ENCODE data around the gene AFAP1.
A peak's percentile ranks its signal among the peaks of the same experiment; 100 is the strongest.

AFAP1 gene

DNA sequence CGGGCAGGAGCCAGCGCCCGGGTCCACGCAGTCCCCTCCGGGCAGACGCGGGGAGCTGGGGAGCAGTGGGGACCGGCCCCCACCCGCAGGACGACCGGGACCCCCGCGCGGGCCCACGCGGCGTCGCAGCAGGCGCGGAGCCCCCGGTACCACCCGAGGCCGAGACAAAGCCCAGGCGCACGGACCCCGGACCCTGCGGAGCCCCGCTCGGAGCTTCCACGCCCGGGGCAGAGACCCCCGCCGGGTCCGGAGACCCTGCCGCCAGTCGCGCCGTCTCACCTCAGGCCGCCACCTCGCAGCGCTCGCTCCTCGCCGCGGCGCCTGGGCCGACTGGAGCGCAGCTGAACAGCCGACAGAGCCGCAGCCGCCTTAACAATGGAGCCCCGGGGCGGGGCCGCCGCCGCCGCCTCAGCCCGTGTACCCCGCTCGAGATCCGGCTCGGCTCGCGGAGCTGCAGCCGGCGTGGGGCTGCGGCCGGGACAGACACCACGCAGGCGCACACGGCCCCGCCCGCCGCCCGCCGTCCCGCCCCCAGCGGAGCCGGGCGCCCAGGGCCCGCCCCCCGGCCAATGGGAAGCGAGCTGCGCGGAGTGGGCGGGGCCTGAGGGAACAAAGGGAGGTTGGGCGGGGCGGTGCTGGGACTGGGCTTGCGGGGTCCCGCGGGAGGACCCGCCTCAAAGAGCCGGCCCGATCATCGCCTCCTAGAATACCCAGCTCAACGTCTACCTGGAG, at the start of gene AFAP1:
AFAP1 (minus strand) TSS at position 485 of the 732 bp plus-strand sequence. CDS start 67,783 bp downstream, outside the sequence.
- DNase-seq, result peak; percentile 92

- no peak for DNase-seq
Observed at GRCh38 chr4:7988437-7988836, 48.8 kb upstream of the AFAP1 start.

DNA sequence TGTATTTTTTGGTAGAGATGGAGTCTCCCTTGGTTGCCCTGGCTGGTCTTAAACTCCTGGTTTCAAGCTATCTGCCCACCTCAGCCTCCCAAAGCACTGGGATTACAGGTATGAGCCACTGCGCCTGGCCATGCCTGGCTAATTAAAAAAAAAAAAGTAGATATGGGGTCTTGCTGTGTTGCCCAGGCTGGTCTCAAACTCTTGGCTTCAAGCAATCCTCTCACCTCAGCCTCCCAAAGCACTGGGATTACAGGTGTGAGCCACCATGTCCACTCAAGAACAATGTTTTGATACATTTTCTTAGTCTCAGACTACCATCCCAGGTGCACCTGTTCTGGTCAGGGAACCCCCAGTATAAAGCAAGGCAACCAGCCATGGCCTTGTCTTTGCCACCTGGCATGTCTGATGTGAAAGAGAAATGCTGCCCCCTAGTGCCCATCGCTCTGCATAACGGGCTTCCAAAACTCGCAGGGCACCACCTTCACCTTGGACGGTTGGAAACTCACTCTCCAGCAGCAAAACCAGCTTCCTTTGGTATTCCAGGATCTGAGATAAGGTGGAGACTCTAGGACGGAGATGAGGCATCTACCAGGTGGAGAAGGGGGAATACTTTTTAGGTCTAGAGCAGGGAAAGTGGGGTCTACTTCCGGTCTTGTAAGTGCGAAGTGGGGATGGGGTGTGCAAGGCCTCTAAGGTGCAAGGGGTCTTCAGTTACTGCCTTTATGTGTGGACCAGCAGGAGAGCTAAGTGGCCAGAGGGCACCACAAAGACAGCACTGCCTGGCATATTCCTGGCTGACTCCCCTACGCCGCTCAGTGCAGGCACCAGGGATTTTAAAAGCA, 47.7 kb upstream of the AFAP1 start:
- DNase-seq, result peak; percentile 89

- no peak for DNase-seq
Observed at GRCh38 chr4:7985891-7986441, 46.3 kb upstream of the AFAP1 start.

GRCh38 chr4:7985072-7985471, 45.4 kb upstream of the AFAP1 start:
- no peak for DNase-seq

GRCh38 chr4:7984286-7984925, 44.7 kb upstream of the AFAP1 start:
- DNase-seq, result no peak

DNA sequence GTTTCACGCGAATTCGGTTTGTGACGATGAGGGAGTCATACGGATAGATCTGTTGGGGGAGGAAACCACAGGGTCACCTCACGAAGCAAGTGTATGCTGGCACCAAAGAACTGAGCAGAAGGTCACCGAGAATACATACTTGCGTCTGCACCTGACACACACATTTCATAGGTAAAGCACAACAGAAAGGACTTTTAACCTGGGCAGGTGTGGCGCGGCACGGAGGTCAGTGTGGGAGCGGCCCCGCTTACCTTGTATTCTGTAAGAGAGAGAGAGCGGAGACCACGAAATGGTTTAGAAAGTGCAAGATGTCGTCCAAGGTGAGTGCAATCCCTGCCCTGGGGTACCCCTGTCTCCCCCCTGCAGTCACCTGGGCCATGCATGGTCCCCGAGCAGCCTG, 43.6 kb upstream of the AFAP1 start:
- no peak for DNase-seq

- DNase-seq, result no peak
Observed at GRCh38 chr4:7981738-7982394, 42.2 kb upstream of the AFAP1 start.

GRCh38 chr4:7980036-7980435, 40.4 kb upstream of the AFAP1 start:
- DNase-seq, result no peak

GRCh38 chr4:7979652-7979968, 39.9 kb upstream of the AFAP1 start:
- DNase-seq, result no peak

DNA sequence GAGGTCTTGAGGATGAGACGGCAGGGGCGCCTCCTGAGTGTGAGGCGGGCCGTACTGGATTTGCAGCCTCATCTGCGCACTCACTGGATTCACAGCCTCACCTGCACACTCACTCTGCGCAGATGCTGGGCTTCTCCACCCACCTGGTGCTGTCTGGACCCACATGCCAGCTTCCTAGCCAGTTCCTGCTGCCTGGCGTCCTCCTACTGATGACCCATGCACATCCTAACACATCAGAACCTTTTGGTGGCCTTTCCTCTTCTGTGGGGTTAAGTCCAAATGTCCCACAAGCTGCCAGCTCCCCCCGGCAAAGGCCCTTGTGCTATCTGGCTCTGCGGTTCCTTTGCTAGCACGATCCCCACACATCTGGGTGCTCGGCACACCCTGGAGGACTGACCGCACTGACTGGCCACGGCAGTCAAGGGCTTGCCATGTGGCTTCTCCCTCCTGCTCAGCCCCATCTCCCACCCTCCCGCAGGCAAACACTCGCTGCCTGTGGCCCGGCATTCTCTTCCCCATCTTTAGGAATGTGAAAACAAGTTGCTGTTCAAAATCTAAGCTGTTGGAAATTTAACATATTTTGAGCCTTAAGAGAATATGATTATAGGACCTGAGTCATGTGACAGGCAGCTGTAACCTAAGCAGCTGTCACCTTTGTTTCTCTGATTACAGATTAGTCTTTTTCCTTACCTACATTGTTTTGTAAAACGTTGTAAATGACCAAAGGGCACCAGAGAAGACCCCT, 39.4 kb upstream of the AFAP1 start:
- no peak for DNase-seq

DNA sequence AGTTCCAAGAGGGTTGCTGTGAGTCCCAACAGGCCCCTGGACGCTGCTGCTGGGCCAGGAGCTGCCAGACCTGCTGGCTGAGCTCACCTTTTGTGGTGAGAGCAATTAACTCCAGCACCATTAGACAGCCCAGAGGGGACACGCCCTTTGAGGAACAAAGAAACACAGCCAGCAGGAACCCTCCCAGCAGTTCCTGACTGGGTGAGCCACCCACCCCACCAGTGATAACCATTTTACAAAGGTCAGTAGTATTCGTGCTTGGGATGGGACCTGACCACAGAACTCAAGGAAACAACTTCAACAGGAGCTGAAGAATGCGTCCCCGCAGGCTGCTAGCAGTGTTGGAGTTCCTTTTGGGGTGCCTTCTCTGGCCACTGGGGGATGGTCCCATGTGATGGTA, 38.8 kb upstream of the AFAP1 start:
- no peak for DNase-seq

DNA sequence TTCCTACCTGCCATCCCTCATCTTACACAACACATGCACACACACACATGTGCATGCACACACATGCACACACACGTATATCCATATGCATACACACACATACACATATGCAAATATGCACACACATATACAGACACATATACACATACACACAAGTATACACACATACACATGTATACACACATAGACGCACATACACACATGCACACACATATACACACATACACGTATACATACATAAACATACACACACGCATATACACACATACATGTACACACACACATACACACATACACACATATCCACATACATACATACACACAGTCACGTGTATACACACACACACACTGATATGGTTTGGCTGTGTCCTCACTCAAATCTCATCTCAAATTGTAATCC, 37.0 kb upstream of the AFAP1 start:
- DNase-seq, result no peak

- DNase-seq, result no peak
Observed at GRCh38 chr4:7976025-7976424, 36.4 kb upstream of the AFAP1 start.

- no peak for DNase-seq
Observed at GRCh38 chr4:7974425-7974824, 34.8 kb upstream of the AFAP1 start.

- DNase-seq, result no peak
Observed at GRCh38 chr4:7973545-7973981, 33.9 kb upstream of the AFAP1 start.

- DNase-seq, result no peak
Observed at GRCh38 chr4:7971881-7972500, 32.3 kb upstream of the AFAP1 start.

DNA sequence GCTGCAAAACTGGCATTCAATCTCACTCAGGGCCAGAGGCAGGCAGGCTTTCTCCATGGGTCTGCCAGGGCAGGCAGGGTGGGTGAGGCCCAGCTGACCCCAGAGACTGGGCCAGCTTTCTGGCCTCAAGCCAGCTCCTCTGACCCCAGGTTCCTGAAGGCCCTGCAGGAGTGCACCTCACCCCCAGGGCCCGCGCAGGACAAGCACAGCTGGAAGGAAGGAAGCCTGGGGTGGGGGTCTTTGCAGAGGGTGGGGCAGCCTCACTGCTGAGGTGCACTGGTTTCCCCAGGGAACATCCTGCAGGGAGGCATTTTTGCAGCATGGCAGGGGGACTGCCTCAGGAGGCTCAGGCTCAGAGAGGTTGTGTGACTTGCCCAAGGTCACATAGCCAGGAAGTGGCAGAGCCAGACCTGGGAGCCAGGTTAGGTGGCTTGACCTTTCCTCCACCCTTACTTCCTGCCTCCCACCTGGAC, 31.5 kb upstream of the AFAP1 start:
- DNase-seq, result no peak

- no peak for DNase-seq
Observed at GRCh38 chr4:7970361-7970946, 30.8 kb upstream of the AFAP1 start.

- DNase-seq, result no peak
Observed at GRCh38 chr4:7968262-7968896, 28.7 kb upstream of the AFAP1 start.

Data from activated CD8-positive, alpha-beta memory T cell treated with anti-CD3 and anti-CD28 coated beads for 24 hours (primary cell).